Stimulated activated CD4-positive, alpha-beta T cell treated with anti-CD3 and anti-CD28 coated beads, TNF-alpha, amount 100 ng/mL, for 48 hours (primary cell): Measurements from ENCODE around the gene ZNF81.
"Not testable (repeated sequence)": the region's sequence is repeated elsewhere in the genome, so short reads cannot be mapped to it uniquely, and the experiment has no call there.

Experiments
- DNase-seq, 3 donors: peaks; one replicate each; pipeline ENCODE4 v3.0.0-alpha.2; 2020; ENCODE audit warnings: low read depth in 3 of 3

The ZNF81 gene

DNA sequence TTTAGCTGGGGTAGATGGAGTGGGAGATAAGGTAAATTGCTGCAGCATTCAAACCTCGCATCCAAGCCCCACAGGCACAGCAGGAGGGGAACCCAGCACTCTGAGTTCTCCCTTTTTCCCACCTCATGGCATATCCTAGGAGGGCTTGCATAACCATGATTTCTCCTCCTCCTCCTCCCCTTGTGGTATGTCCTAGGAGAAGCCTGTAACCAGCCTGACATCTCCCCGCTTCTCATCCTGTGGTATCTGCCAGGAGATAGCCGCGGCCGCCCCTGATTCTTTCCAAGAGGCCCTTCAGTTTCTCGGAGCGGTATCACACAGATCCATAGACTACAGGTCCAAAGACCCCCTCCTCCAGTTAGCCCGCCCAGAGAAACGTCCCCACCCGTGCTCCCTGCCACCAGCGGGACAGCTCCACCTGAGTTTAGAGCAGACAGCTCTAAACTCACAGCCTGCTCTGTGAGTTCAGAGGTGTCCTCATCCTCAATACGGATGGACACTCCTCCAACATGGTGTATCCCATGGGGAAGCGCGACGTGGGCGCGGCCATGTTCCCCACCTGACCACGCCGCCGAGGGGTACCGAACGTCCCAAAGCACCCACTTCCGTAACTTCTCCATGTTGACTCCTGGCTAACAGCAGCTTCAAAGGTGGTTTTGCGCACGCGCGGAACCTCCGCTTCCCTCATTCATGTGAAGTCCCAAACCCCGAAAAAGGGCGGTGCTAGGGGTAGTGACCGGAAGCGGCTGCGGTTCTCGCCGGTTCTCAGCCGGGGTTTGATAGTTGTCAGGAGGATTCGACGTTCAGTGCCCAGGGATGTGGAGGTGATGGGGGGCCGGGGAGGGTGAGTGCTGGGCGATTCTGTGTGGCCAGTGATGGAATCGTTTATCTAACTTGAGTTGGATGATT lies at the start of gene ZNF81:
TSS of gene ZNF81 (plus strand) at position 739 of the 909 bp plus-strand sequence. CDS start 9,366 bp downstream, outside the sequence.
- DNase-seq: peak; percentile 75 to 85 (median 78)

DNA sequence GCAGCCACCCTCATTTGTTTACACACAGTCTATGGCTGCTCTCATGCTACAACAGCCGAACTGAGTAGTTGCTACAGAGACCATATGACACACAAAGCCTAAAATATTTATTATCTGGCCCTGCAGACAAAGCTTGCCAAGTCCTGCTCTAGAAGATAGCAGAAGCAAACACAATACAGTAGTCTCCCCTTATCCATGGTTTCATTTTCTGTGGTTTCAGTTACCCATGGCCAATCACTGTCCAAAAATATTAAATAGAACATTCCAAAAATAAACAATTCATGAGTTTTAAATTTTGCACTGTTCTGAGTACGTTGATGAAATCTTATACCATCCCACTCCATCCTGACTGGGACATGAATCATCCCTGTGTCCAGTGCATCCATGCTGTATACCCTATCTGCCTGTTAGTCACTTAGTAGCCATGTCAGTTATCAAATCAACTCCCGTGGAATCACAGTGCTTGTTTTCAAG lies 40.2 kb upstream of the ZNF81 start:
- no peak for DNase-seq

DNA sequence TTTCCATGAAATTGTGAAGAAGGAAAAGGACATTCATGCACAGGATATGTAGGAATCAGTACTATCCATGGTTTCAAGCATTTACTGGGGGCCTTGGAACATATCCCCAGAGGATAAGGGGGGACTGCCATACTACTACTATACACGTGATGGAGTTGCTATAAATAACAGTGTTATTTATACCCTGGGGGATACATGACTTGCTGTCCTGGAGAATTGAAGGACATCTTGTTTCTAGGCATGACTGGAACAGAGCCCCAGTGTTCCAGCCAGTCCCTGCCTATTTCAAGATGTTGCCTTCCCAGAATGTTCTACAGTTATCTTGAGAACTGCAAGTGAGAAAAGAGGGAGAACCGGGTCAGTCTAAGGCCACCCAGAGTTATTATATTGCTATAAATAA lies 39.6 kb upstream of the ZNF81 start:
- no peak for DNase-seq

DNA sequence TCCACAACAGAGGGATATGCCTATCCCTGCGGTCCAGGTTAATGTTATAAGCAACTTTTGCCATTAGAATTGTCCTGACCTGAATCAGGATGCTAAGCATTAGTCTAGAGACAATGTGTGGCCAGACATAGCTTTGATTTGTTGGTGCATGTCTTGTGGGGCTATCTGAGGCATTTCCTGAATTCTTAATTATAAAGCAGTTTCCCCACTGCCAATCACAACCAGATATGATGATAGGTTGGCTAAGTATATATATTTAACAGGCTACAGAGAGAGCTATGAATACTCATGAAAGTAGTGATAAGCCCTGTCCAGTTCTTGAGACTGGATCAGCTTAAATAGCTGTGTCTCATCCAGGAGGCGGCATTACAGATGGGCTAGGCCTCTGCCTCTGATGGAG lies 37.8 kb upstream of the ZNF81 start:
- no peak for DNase-seq

DNA sequence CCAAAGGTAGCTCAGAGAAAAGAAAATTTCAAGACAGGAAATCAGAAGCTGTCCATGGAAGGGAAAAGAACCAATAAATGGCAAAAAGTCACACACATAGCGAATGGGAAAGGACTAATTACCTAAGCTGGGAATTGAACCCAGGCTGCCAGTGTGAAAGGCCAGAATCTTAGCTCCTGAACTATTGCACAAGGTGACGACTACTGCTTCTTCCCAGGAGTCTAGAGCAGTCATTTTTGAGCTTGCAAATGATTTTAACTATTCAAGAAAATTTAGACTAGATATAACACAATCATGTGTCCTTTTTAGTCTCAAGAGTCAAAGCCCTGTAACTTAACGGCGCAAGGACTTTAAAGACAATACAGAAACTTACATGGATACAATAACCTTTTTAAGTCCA lies 34.1 kb upstream of the ZNF81 start:
- no peak for DNase-seq

DNA sequence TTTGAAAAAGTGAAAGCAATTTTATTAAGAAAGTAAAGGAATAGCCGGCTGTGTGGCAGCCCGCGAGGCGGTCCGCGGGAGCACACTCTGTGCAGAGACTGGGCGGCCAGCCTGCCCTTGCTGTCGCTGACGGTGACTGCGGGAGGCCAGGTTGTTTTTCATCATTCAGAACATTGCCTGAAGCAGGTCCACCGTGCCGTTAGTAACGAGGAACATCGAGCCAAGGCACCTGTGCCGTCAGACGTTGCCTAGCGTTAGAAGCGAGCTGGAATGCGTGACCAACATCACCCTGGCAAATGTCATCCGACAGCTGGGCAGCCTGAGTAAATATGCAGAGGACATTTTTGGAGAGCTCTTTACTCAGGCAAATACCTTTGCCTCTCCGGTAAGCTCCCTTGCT lies 33.6 kb upstream of the ZNF81 start:
- not testable (repeated sequence) for DNase-seq

DNA sequence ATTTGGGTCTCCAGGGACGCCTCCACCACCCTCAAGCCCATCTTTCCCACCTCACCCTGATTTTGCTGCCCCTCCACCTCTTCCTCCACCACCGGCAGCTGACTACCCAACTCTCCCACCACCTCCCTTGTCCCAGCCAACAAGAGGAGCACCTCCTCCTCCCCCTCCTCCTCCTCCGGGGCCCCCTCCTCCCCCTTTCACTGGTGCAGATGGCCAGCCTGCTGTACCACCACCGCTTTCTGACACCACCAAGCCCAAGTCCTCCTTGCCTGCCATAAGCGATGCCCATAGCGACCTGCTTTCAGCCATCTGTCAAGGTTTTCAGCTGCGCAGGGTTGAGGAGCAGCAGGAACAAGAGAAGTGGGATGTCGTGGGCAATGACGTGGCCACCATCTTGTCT lies 32.4 kb upstream of the ZNF81 start:
- no peak for DNase-seq

DNA sequence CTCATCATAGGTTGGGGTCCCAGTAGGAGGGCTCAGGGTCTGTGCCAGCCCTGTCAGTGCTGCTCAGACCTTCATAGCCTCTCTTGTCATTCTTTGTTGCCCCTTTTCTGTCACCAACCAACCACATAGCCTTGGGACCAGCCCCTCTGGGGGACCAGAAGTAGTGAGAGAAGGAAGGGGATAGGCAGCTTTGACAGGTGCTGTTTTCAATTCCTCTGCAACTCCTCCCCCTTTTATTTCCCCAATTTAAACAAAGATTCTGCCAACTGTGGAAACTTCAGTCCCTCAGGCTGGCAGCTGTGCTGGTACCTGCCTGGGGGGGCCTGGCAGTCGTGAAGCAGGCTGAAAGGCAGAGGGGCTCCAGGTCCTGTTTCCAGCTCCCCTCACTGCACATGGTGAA lies 30.9 kb upstream of the ZNF81 start:
- DNase-seq: not testable (repeated sequence)

DNA sequence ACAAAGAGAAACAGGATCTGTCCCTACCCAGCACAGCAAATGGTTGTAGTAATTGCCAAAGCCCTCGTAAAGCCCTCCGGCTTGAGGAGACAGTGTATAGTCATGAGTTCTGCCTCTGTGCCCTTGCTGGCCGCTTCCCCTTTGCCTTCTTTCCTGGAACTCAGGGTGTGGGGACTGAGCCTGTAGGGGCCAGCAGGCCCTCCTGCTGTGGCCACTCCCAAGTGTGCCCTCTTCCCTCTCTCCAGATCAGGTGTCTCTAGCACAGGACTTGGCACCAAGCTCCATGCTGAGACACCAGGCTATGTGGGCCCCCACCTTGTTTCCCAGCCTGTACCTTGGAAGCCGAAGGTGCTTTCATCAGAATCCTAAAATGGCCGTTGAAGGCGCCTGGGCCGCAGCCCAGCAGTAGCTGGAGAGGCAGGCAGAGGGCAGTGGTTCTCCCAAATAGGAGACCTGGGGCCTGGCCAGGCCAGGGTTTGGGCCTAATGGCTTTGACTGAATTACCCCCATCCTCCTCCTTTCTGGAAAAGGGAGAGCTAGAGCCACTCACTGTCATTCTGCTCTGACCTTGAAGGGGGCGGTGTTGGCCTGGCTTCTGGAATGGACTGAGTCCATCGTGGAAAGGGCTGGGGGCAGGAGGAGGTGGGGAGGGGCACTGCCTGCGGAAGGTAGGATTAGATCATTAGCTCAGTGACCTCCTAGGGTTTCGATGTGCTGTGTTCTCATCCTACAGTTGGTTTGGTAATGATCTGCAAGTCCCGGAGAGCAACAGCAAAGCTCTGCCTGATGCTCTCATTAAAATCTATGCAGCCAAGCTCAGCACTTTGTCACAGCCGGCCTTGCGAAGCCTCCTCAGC lies 30.1 kb upstream of the ZNF81 start:
- not testable (repeated sequence) for DNase-seq

DNA sequence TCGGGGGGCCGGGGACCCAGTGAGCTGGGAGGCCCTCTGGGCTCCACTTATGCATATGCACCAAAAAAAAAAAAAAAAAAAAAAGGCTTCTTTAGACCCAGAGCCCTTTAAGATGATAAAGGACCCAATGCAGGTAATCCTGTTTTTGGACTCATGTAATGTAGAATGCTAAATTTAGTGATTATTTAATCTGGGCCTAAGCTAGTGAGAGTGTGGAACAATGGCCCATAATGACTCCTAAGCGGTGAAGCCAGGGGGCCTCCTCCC lies 29.5 kb upstream of the ZNF81 start:
- not testable (repeated sequence) for DNase-seq

DNA sequence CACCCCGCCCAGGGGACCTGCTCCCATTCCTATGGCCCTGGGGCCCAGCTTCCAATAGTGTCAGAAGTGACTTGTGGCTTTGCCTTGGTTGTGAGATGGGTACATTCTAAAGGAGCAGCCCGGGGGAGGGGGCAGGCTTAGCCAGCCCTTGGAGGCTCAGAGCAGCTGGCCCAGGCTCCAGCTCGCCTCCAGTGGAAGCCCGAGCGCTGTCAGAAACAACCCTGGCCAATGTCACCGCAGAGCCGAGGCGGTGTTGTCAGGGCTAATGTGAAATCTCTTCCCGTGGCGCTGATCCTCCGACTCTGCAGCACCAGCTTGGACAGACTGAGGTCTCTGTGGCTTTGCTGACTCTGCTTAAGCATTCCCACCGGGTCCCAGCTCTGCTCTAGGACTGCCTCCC lies 29.2 kb upstream of the ZNF81 start:
- no peak for DNase-seq

DNA sequence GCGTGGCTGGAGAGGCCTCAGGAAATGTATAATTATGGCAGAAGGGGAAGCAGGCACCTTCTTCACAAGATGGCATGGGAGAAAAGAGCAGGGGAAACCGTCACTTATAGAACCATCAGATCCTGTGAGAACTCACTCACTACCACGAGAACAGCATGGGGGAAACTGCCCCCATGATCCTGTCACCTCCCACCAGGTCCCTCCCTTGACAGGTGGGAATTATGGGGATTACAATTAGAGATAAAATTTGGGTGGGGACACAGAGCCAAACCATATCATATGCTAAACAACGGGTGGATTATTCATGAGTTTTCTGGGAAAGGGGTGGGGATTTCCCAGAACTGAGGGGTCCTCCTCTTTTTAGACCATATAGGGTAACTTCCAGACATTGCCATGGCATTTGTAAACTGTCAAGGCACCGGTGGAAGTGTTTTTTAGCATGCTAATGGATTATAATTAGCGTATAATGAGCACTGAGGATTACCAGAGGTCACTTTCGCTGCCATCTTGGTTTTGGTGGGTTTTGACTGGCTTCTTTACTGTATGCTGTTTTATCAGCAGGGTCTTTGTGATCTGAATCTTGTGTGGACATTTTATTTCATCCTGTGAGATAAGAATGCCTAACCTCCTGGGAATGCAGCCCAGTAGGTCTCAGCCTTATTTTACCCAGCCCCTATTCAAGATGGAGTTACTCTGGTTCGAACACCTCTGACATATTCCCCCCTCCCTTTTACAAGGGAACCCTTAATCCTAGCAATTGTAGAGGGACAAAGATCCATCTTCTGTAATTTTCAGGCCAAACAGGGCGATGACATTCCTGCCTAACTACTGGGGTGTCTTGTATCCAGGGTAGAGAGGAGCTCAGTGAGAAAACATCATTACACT lies 27.6 kb upstream of the ZNF81 start:
- no peak for DNase-seq

DNA sequence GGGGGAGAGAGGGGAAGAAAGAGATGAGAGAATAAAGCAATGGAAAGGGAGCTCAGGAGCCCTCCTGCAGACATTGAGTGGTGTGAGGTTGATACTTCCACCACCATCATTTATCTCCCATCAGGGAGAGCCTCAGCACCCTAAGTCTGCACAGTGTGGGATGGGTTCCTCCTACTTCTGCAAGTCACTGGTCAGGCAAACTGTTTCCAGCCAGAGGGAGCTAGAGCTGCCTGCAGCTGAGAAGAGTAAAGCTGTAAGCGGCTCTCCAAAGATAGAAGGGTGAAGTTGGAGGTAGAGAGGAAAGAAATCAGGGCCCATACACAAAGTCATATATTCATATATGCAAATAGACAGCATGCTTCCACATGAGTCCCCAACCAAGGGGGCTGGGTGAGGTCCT lies 21.9 kb upstream of the ZNF81 start:
- DNase-seq: no peak

DNA sequence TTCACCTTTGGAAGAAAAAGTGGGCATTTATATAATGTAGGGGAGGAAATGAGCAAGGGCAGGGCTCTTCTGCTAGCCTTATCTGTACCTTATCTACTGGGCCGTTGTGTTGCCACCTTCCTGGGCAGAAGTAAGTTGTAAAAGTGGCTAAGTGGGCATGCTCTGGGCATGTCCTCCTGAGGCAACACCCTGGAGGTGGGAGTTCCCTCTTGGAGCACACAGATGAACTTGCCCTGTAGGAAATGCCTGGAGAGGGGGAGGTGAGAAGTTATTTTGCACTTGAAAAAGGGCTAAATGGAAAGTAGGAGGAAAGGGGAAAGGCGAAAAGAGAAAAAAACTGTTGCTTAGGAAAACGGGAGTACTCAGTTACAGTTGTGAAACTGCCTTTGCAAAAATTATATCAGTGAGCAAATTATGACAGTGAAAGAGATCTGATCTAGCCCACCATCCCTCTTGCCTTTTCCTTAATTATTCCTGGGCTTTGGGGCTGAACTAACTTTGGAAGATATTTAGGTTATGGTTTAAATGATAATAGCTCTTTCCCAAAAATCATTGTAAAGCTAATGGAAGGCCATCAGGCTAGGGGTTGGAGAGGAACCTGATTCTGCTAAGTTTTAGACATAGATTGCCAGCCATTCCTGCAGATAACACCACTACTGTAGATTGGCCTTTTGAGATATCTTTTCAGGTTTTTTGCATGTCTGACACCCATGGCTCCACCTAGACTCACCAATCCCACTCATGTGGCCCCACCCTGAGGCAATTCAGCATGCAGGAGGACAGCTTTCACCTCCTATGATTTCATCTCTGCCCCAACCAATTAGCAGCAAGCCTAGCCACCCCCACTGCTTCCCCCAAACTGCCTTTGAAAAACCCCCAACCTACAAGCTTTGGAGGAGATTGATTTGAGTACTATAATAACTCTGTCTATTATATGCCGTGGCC lies 20.5 kb upstream of the ZNF81 start:
- DNase-seq: no peak

DNA sequence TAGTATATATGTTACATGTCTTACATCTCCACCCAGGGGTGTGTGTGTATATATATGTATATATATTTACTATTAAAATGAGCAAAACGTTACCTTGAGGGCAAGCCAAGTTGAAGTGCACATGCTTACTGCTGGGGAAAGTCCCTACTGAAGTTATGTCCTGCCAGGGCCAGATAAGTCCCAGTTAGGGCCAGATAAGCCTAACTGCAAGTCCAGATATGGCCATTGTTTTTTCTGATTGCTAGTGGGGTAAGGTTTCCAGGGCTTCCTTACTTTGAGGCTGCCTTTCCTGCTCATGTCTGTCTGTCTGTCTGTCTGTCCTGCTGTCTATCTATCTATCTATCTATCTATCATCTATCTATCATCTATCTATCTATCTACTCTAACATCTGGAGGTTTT lies 19.3 kb upstream of the ZNF81 start:
- DNase-seq: no peak

DNA sequence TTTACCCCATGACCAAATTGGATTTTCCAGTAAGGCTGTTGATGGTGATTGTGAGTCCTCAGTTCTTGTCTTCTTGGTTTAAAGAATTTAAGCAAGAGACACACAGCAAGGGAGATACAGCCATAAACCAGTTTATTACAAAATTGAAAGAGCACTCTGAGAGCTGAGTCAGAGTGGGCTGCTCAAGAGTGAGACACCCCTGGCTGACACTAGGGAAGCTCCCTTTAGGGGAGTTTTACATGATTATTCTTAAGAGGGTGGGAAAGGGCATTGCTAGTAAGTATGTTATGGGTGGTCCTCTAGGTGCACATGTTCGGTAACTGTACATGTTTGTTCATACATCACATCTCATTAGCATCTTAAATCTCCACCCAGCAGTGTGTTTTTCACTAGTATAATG lies 18.8 kb upstream of the ZNF81 start:
- DNase-seq: no peak

DNA sequence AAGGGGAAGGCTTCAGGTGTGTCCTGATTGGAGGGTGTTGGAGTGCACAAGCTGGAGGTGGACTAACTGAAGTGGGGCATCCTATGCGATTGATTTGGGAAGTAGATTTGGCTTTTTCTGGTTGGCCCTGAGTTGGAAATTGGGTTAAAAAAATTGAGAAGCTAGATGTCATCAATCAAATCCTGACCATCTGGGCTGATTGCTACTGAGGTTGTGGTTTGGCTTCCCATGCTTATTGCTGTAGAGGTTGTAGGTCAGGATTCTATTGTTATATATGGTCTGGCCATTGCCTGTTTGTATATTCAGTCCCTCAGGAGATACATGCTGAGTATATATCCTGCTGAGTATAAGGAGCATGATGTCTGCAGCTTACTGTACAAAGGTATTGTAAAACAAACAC lies 7.7 kb upstream of the ZNF81 start:
- no peak for DNase-seq

DNA sequence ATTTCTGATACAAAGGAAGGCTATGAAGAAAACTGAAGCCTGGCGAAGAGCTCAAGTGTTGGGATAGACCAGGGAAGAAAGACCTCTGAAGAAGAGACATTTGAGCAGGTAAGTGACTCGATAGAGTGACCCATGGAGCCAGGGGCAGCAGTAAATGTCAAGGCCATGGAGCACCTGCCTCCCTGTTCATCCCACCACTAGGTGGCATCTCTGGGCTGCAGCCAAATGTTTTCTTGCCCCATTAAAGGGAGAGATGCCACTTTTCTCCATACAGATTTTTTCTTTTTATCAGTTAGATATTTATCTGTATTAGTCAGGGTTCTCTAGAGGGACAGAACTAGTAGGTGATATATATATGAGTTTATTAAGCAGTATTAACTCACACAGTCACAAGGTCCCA lies 4.9 kb upstream of the ZNF81 start:
- DNase-seq: peak in 2 of 3 donors; percentile 18 to 27

DNA sequence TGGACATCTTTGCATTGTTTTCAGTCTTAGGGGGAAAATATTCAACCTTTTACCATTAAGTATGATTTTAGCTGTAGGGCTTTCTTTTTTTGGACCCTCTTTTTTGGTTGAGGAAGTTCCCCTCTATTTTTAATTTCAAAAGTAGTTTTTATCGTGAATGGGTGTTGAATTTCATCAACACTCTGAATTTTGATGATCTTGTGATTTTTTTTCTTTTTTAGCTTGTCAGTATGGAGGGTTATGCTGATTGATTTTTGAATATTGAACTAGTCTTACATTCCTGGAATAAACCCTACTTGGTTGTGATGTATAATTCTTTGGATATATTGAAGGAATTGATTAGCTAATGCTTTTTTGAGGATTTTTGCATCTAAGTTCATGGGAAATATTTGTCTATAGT lies 1.7 kb downstream of the ZNF81 start:
- DNase-seq: no peak

DNA sequence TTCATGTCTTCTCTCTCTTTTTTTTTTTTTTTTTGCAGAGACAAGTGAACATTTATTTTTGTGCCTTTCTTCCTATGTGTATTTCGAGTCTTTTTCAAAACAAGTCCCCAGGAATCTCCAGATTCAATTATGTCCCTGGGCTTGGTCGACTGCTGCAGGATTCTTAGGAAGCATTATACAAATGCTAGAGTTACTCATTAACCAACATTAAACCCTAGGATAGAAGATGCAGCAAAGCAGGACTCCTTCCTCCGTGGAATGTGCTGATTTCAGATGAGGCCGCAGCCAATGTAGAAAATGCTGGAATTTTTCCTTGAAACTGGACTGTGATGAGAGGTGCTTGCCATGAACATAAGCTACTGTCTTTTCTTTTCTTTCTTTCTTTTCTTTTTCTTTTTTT lies 3.4 kb downstream of the ZNF81 start:
- DNase-seq: no peak

DNA sequence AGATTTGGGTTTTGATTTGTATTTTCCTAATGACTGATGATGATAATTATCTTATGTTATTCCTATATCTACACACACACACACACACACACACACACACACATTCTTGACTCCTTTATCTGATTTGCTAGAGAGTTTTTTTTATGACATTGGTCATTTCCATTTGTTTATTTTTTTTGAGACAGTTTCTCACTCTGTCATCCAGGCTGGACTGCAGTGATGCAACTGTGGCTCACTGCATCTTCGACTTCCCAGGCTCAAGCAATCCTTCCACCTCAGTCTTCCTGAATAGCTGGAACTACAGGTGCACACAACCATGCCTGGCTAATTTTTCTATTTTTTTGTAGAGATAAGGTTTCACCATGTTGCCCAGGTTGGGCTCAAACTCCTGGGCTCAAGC lies 6.7 kb downstream of the ZNF81 start:
- no peak for DNase-seq
